ENCODE measurements around the gene PPY. TPM values are rescaled to one million over a fixed set of nuclear protein-coding genes. Genes with fewer than 3 reads are reported as not detected.

Gene PPY
- total and polyA plus RNA-seq, 7 donors = not detected

DNA sequence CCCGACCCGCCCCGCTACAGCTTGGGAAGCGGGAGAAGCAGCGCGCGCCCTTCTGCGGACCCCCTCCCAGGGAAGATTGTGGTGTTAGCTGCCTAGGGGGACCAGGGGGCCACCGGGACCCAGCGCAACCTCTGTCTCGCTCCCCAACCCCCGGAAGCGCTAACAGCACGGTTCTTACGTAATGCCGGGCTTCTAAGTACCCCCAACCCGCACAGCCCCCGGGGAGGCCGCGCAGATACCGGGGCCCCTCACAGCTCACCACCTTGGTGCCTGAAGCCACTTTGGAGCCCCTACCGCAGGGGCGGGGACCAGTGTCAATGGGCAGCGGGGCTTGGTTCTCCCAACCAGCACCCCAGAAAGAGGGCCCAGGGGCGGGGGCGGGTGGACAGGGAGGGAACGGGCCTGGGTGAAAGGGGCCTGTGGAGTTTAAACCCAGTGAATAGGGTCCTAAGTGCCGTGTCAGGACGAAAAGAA, 35.3 kb downstream of the PPY start:
- H3K9me3 ChIP-seq = no peaks in the 10 kb centered on the region
- peaks cover 0 to 9% (median 0%) of the 10 kb centered on the region in 4 donors for H3K36me3 ChIP-seq
- no peaks in the 10 kb centered on the region for H3K27me3 ChIP-seq
- H3K4me3 ChIP-seq = peak overlapping the region; percentile 73 to 96 (median 92)
- DNase-seq = peak; percentile 70
- WGBS, 2 donors = 2 to 4% methylated on average over 29 of the region's 29 CpGs
- H3K27ac ChIP-seq = peak overlapping the region; percentile 95 to 99 (median 99)
- TF ChIP-seq POLR2AphosphoS5 (IDR thresholded peaks at IDR 0.05) = no peak
- TF ChIP-seq, protein P1, sequence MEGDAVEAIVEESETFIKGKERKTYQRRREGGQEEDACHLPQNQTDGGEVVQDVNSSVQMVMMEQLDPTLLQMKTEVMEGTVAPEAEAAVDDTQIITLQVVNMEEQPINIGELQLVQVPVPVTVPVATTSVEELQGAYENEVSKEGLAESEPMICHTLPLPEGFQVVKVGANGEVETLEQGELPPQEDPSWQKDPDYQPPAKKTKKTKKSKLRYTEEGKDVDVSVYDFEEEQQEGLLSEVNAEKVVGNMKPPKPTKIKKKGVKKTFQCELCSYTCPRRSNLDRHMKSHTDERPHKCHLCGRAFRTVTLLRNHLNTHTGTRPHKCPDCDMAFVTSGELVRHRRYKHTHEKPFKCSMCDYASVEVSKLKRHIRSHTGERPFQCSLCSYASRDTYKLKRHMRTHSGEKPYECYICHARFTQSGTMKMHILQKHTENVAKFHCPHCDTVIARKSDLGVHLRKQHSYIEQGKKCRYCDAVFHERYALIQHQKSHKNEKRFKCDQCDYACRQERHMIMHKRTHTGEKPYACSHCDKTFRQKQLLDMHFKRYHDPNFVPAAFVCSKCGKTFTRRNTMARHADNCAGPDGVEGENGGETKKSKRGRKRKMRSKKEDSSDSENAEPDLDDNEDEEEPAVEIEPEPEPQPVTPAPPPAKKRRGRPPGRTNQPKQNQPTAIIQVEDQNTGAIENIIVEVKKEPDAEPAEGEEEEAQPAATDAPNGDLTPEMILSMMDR (IDR thresholded peaks at IDR 0.05) = no peak
- TF ChIP-seq POLR2A (IDR thresholded peaks at IDR 0.05) = no peak
- no peak for TF ChIP-seq EP300 (IDR thresholded peaks at IDR 0.05)
- peaks cover 0 to 34% (median 24%) of the 10 kb centered on the region in 4 donors for H3K4me1 ChIP-seq
- intact Hi-C loops (cut with DNase I) = loop anchor here (5.0 to 10.0 kb wide), 2 partner anchors 215 to 502 kb away; partner anchors contain the start of gene HDAC5

DNA sequence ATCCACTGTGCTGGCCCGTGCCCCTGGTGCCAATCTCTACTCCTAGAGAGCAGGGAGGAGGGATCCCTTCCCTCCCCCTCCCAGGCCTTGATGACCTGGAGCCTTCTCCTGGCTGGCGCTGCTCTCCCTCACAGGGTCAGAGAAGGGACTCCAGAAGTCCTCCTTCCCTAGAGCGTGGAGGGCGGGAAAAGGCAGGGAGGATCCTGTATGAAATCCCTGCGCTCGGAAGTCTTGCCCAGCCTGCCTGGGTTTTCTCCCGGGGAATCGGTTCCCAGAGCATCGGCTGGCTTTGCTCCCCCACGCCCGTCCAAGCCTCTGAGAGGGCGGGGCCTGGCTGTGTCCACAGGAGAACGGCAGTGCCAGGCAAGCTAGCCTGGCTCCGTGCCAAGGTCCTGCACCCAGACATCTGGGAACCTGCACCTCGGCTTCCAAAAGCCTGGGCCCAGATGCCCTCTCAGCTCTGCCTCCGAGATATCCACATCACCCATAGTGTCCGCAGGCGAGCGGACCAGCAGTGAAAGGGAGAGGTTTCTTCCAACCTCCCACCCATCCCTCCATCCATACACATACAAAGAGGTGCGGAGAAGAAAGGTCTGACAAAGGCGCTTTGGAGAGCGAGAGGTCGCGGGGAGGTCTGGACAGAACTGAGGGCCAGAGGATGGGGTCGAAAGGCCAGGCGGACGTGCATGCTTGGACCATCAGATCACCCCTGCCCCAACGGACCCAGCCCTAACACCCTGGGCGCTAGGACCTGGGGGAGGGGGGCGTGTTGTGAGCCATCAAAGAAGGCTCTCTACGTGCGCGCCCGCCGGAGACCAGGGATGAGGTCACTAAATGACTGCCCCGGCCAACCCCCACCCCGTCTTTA, 36.1 kb downstream of the PPY start:
- Histone ChIP-seq H3K4me1 (peaks cover 0 to 34% (median 26%) of the 10 kb centered on the region in 4 donors), H3K36me3 (peaks cover 0 to 9% (median 0%) of the 10 kb centered on the region in 4 donors), H3K27ac (peak overlapping the region; percentile 95 to 99 (median 99)), H3K9me3 (no peaks in the 10 kb centered on the region), H3K27me3 (no peaks in the 10 kb centered on the region), H3K4me3 (peak overlapping the region; percentile 73 to 96 (median 92))
- DNase-seq = peak; percentile 95
- intact Hi-C loops (cut with DNase I) = loop anchor here (5.0 to 10.0 kb wide), 2 partner anchors 216 to 501 kb away; partner anchors contain the start of gene HDAC5
- WGBS, 2 donors = 5 to 8% methylated on average over 37 of the region's 37 CpGs
- peak in 3 of 4 donors; percentile 46 to 48 (median 47) for TF ChIP-seq POLR2AphosphoS5 (IDR thresholded peaks at IDR 0.05)
- TF ChIP-seq POLR2A (IDR thresholded peaks at IDR 0.05) = no peak

DNA sequence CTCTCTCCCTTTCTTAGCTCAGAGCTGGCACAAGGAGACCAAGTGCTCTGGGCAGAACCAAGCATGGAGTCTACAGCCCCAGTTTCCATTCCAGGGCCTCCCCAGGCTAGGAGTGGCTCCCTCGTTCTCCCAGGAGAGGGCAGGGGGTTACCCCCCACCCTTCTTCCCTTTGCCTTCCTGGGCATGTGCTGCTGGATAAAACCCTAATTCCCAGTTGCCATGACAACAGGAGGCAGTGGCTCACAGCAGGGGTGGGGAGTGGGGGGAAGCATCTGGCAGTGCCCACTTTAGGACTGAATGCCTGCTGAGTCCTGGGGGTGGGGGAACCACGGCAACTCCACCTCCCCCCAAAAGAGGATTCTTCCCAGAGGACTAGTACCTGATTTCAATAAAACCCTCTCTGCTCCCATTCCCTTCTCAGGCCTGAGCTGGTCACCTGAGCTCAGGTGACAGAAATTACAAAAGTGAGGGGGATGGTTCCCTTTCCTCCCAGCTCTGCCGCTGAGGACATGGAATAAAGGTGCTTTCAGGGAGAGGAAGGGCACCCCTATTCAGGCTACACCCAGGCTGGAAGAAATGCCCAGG, 36.8 kb downstream of the PPY start:
- intact Hi-C loops (cut with DNase I) = loop anchor here (5.0 to 10.0 kb wide), 2 partner anchors 217 to 501 kb away; partner anchors contain the start of gene HDAC5
- Histone ChIP-seq H3K27me3 (no peaks in the 10 kb centered on the region), H3K9me3 (no peaks in the 10 kb centered on the region), H3K27ac (peak overlapping the region; percentile 95 to 99 (median 99)), H3K36me3 (peaks cover 0 to 9% (median 0%) of the 10 kb centered on the region in 4 donors), H3K4me3 (peak overlapping the region in 3 of 4 donors; percentile 73 to 96 (median 89)), H3K4me1 (peaks cover 0 to 41% (median 33%) of the 10 kb centered on the region in 4 donors)
- TF ChIP-seq POLR2A (IDR thresholded peaks at IDR 0.05) (no peak), POLR2AphosphoS5 (IDR thresholded peaks at IDR 0.05) (no peak), EP300 (IDR thresholded peaks at IDR 0.05) (no peak)
- TF ChIP-seq, protein P1 (IDR thresholded peaks at IDR 0.05) = no peak
- no peak for DNase-seq
- WGBS, 2 donors = 16 to 37% methylated on average over 3 of the region's 3 CpGs

DNA sequence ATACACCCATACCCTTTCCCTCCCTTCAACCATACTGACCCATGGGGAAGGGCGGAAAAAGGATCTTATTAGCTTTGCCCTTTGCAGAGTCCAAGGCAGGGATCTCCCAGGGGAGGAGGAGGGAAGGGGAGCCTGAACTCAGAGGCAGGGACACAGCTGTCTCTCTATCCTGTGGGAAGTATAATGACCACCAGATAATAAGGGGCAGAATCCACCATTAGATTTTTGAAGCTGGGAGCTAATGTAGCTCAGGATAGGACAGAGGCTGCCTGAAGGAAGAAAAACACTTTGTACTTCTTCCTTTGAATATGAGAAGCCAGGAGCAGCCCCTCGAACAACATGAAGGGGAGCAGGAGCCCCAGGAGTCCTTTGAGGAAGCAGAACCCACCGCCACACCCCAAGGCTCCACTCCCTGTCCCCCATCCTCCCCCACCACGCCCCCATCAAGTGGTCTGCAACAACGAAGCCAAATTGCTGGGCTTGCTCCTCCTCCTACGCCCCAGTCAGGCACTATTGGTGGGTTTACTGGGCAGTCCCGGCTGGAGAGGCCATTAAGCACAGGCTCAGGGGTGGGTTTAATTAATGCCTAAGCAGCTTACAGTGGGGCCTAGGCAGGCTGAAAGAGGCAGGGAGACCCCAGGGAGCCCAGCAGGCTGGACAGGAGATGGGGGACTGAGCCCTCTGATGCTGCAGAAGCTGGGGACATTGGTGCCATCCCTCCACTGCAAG, 40.3 kb downstream of the PPY start:
- 61 to 68% methylated on average over 7 of the region's 7 CpGs for WGBS, 2 donors
- no peak for TF ChIP-seq POLR2AphosphoS5 (IDR thresholded peaks at IDR 0.05)
- TF ChIP-seq, protein P1 (IDR thresholded peaks at IDR 0.05) = no peak
- no peaks in the 10 kb centered on the region for H3K9me3 ChIP-seq
- no peak for DNase-seq
- H3K4me3 ChIP-seq = no peak overlapping the region
- peaks cover 0 to 38% (median 33%) of the 10 kb centered on the region in 4 donors for H3K4me1 ChIP-seq
- H3K27ac ChIP-seq = no peak overlapping the region
- peaks cover 0 to 11% (median 7%) of the 10 kb centered on the region in 4 donors for H3K36me3 ChIP-seq
- no peaks in the 10 kb centered on the region for H3K27me3 ChIP-seq
- intact Hi-C loops (cut with DNase I) = loop anchor here (10.0 kb wide), 1 partner anchor 497 kb away; no protein-coding TSS in a partner anchor
